HG03565 (cell line): ENCODE data around the gene INPP5J.

Experiments
- ATAC-seq: cut with Tn5 transposase; IDR thresholded peaks from one replicate; pipeline ENCODE4 v1.9.1; 2021; ENCODE audit warnings: mild to moderate bottlenecking, moderate library complexity; ENCODE audit not compliant: unreplicated experiment

INPP5J gene

GRCh38 chr22:31124811-31125465, 2.2 kb downstream of the INPP5J start:
- ATAC-seq, result no peak

- no peak for ATAC-seq
These were observed 2.9 kb downstream of the INPP5J start for GRCh38 chr22:31125521-31126117.

GRCh38 chr22:31126128-31126868, 3.5 kb downstream of the INPP5J start:
- no peak for ATAC-seq

GRCh38 chr22:31126869-31127175, 4.1 kb downstream of the INPP5J start:
- ATAC-seq, result no peak

- ATAC-seq, result no peak
These were observed 4.5 kb downstream of the INPP5J start for GRCh38 chr22:31127181-31127772.

- no peak for ATAC-seq
These were observed 5.4 kb downstream of the INPP5J start for GRCh38 chr22:31128156-31128555.

- ATAC-seq, result no peak
These were observed 8.1 kb downstream of the INPP5J start for GRCh38 chr22:31130873-31131272.

- no peak for ATAC-seq
These were observed 11.1 kb downstream of the INPP5J start for GRCh38 chr22:31133911-31134310.

- ATAC-seq, result no peak
These were observed 11.9 kb downstream of the INPP5J start for GRCh38 chr22:31134688-31135087.

- ATAC-seq, result no peak
These were observed 12.9 kb downstream of the INPP5J start for GRCh38 chr22:31135706-31136105.

GRCh38 chr22:31136155-31136554, 13.4 kb downstream of the INPP5J start:
- no peak for ATAC-seq

- no peak for ATAC-seq
These were observed 13.9 kb downstream of the INPP5J start for GRCh38 chr22:31136711-31137110.

- no peak for ATAC-seq
These were observed 15.0 kb downstream of the INPP5J start for GRCh38 chr22:31137721-31138120.

- ATAC-seq, result no peak
These were observed 15.4 kb downstream of the INPP5J start for GRCh38 chr22:31138126-31138525.

- no peak for ATAC-seq
These were observed 16.3 kb downstream of the INPP5J start for GRCh38 chr22:31139066-31139465.

GRCh38 chr22:31139866-31140716, 17.3 kb downstream of the INPP5J start, which contains the start of gene PLA2G3:
Gene PLA2G3 (minus strand): TSS chr22:31140508. CDS start chr22:31140354, 154 bp downstream.
- ATAC-seq, result no peak

- no peak for ATAC-seq
These were observed 18.0 kb downstream of the INPP5J start for GRCh38 chr22:31140746-31141145.

GRCh38 chr22:31141551-31141950, 18.8 kb downstream of the INPP5J start:
- ATAC-seq, result no peak

- no peak for ATAC-seq
These were observed 19.5 kb downstream of the INPP5J start for GRCh38 chr22:31142285-31142684.

GRCh38 chr22:31143038-31143437, 20.3 kb downstream of the INPP5J start:
- ATAC-seq, result no peak

- no peak for ATAC-seq
These were observed 20.8 kb downstream of the INPP5J start for GRCh38 chr22:31143537-31143936.
